SK-N-MC (cell line): Measurements from ENCODE around the gene ESRRB.

Source experiments
- EZH2 ChIP-seq: fragments of 200-600 bp; sonication (generic); IDR thresholded peaks from one replicate; pipeline ENCODE4 v1.6.1; 2017; ENCODE audit warnings: antibody characterized with exemption
- FOXP2 ChIP-seq: optimal IDR thresholded peaks from 2 replicates; pipeline ENCODE3; 2011; ENCODE audit warnings: mild to moderate bottlenecking, moderate library complexity; ENCODE audit not compliant: insufficient read depth; ENCODE audit errors: extremely low read length, control extremely low read depth
- POLR2AphosphoS5 ChIP-seq: IDR thresholded peaks from 2 replicates; pipeline ENCODE4 v1.6.1; 2012; ENCODE audit warnings: mild to moderate bottlenecking, low read depth, low read length, borderline replicate concordance

DNA sequence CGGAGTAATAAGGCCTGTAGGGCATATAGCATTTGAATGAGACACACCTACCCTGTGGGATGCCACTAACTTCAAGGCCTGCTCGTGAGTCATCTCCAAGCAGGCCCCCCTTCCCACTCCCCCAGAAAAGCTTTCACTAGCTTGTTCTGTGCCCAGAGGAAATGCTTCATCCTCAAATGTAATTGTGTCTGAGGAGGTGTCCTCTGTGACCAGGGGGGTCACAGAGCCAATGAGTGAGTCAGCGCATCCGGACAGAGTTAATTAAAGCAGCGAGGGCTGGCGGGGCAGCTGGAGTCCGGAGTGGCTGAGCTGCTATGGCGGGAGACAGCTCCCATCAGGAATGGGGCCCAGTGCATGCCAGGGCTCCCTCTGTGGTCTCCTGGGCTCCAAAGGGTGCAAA is 27.0 kb upstream of the ESRRB start:
- no peak for TF ChIP-seq POLR2AphosphoS5
- no peak for TF ChIP-seq EZH2
- TF ChIP-seq FOXP2, result no peak
